Central memory CD8-positive, alpha-beta T cell (primary cell): ENCODE measurements around the gene IZUMO1.
"Not testable (repeated sequence)": the region's sequence is repeated elsewhere in the genome, so short reads cannot be mapped to it uniquely, and the experiment has no call there.

Experiments used
- ATAC-seq: fragments of 150-1000 bp; cut with Tn5 transposase; replicated peaks from 2 replicates; pipeline ENCODE4 v1.10.0; 2022; ENCODE audit warnings: mild to moderate bottlenecking, moderate FRiP score, moderate number of reproducible peaks; ENCODE audit not compliant: poor library complexity, severe bottlenecking; ENCODE audit errors: extremely low read depth
- DNase-seq, 2 donors: peaks; one replicate each; pipeline ENCODE4 v3.0.0; 2021; ENCODE audit warnings: low spot score in 2 of 2
- H3K27ac Mint-ChIP-seq: one replicate; pipeline ENCODE4 v1.8.0; 2022; ENCODE audit warnings: low read depth, mild to moderate bottlenecking, moderate library complexity, mixed read lengths
- H3K27me3 Mint-ChIP-seq: one replicate; pipeline ENCODE4 v1.8.0; 2022; ENCODE audit warnings: mixed read lengths
- H3K36me3 Mint-ChIP-seq: one replicate; pipeline ENCODE4 v1.8.0; 2022; ENCODE audit warnings: mild to moderate bottlenecking, moderate library complexity, mixed read lengths; ENCODE audit not compliant: insufficient read depth
- H3K4me1 Mint-ChIP-seq: one replicate; pipeline ENCODE4 v1.8.0; 2022; ENCODE audit warnings: mixed read lengths
- H3K4me3 Mint-ChIP-seq: one replicate; pipeline ENCODE4 v1.8.0; 2022; ENCODE audit warnings: mild to moderate bottlenecking, moderate library complexity, mixed read lengths
- H3K9me3 Mint-ChIP-seq: one replicate; pipeline ENCODE4 v1.8.0; 2022; ENCODE audit warnings: mixed read lengths

The IZUMO1 gene

DNA sequence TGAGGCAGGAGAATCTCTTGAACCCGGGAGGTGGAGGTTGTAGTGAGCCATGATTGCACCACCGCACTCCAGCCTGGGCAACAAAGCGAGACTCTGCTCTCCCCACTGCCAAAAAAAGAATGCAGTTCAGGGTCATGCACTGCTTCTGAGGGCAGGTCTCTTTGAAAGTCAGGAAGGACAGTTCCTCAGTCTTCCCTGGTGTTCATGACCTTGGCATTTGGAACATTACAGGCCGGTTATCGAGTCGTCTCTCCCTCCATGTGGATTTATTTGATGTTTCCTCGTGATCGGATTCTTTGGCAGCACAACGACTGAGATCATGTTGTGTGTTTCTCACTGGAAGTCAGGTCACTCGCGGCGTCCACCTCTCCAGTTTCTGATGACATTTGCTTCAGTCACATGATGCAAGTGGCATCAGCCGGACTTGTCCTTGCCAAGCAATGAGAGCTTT is 25.8 kb upstream of the IZUMO1 start:
- H3K9me3 Mint-ChIP-seq, result no peaks in the 10 kb centered on the region
- no peak for ATAC-seq
- no peaks in the 10 kb centered on the region for H3K36me3 Mint-ChIP-seq
- peaks cover 21% of the 10 kb centered on the region for H3K27me3 Mint-ChIP-seq
- no peak for DNase-seq
- no peak overlapping the region for H3K4me3 Mint-ChIP-seq
- H3K27ac Mint-ChIP-seq, result no peak overlapping the region
- H3K4me1 Mint-ChIP-seq, result no peaks in the 10 kb centered on the region

DNA sequence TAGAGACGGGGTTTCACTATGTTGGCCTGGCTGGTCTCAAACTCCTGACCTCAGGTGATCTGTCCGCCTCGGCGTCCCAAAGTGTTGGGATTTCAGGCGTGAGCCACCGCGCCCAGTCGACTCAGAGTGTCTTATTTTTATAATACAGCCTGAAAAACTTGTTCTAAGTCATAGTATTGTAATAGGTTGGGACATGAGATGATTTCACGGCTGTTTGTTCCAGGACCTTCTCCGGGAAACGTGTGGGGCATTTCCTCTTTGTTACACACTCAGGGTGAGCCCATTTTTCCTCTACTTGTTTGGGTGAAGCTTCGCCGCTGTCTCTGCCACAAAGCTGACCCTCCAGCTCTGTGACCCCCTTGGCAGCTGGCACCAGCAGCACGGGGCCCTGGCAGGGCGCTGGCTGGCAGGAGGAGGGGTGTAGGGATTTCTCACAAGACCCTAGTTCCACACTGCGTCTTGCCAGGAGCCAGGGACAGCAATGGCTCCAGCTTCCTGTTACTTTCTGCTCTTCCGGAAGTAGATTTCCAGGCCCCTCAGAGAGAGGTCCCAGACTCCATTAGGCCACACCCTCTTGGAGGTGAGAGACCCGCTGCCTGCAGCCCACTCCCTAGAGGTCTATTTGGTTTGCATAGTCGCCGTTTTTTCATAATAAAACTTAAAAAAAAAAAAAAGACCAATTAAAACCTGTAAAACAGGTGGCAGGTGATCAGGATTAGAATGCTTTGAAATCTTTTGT is 24.2 kb upstream of the IZUMO1 start:
- H3K27ac Mint-ChIP-seq, result no peak overlapping the region
- no peaks in the 10 kb centered on the region for H3K9me3 Mint-ChIP-seq

DNA sequence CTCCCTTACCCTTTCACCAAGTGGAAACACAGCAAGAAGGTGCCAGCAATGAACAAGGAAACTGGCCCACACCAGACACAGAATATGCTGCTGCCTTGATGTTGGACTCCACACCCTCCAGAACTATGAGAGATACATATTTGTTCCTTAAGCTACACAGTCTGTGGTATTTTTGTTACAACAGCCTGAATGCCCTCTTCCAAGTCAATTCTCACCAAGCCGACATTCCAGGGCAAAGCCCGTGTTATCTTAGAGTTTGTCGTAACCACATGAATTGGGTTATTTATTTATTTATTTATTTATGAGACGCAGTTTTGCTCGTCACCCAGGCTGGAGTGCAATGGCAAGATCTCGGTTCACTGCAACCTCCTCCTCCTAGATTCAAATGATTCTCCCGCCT is 23.6 kb upstream of the IZUMO1 start:
- Mint-ChIP-seq H3K4me3 (no peak overlapping the region), H3K4me1 (no peaks in the 10 kb centered on the region), H3K9me3 (no peaks in the 10 kb centered on the region), H3K27me3 (peaks cover 40% of the 10 kb centered on the region), H3K36me3 (no peaks in the 10 kb centered on the region), H3K27ac (no peak overlapping the region)
- ATAC-seq, result no peak
- DNase-seq, result no peak

More for the DNA sequence above, 24.2 kb upstream of the IZUMO1 start:
- H3K27me3 Mint-ChIP-seq, result peaks cover 34% of the 10 kb centered on the region
- ATAC-seq (no peak), DNase-seq (no peak)
- no peak overlapping the region for H3K4me3 Mint-ChIP-seq
- H3K36me3 Mint-ChIP-seq, result no peaks in the 10 kb centered on the region
- H3K4me1 Mint-ChIP-seq, result no peaks in the 10 kb centered on the region

DNA sequence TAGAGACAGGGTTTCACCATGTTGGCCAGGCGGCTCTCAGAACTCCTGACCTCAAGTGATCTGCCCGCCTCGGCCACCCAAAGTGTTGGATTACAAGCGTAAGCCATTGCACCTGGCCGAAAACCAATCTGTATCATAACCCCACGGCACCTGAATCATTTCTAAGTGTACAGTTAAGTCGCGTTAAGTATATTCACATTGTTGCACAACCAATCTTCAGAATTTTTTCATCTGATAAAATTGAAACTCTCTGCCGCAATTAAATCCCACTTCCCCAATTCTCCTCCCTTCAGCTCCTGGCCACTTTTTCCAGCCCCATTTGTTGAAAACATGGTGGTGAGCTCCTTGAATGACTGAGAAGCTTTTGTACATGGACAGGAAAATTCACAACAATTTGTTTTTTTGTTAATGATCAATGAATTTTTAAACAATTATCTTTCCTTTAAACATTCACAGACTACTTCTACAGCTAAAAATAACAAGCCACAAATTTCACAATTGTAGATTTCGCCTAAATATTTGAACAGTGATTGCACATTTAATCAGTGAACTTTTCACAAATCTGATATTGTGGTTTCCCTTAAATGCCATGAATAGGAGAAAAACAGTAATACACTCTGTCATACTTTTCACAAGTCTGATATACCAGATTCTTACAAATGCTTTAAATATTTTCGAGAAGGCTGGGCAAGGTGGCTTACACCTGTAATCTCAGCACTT is 22.4 kb upstream of the IZUMO1 start:
- no peak for DNase-seq
- no peak for ATAC-seq
- no peaks in the 10 kb centered on the region for H3K4me1 Mint-ChIP-seq
- peaks cover 48% of the 10 kb centered on the region for H3K27me3 Mint-ChIP-seq
- H3K36me3 Mint-ChIP-seq, result no peaks in the 10 kb centered on the region
- no peak overlapping the region for H3K27ac Mint-ChIP-seq
- H3K4me3 Mint-ChIP-seq, result no peak overlapping the region
- no peaks in the 10 kb centered on the region for H3K9me3 Mint-ChIP-seq

DNA sequence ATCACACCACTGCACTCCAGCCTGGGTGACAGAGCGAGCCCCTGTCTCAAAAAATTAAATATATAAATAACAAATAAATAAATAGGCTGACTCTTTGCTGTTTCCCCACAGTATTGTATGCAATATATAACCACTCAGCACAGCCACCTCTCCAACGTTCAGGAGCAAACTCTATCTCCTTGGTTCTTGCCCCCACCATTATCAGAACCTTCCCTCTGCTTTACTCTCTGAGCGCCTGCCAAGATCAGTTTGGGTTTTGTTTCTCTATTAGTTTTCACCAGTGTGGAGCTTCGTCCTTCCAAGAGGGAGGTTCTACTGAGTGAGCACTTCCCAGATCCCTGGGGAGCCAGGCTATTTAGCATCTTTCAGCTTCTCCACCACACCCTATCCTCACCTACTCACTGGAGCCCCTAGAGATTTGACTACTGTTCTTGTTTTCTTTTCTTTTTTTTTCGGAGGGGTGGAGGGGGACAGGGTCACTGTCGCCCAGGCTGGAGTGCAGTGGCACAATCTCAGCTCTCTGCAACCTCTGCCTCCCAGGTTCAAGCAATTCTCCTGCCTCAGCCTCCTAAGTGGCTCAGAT is 21.6 kb upstream of the IZUMO1 start:
- not testable (repeated sequence) for DNase-seq, ATAC-seq, H3K36me3 Mint-ChIP-seq, H3K27ac Mint-ChIP-seq, H3K9me3 Mint-ChIP-seq, H3K4me3 Mint-ChIP-seq, H3K4me1 Mint-ChIP-seq
- H3K27me3 Mint-ChIP-seq, result peaks cover 50% of the 10 kb centered on the region

DNA sequence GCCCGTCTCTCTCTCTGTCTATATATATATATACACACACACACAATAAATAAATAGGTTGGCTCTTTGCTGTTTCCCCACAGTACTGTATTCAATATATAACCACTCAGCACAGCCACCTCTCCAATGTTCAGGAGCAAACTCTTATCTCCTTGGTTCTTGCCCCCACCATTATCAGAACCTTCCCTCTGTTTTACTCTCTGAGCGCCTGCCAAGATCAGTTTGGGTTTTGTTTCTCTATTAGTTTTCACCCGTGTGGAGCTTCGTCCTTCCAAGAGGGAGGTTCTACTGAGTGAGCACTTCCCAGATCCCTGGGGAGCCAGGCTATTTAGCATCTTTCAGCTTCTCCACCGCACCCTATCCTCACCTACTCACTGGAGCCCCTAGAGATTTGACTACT is 19.1 kb upstream of the IZUMO1 start:
- H3K27me3 Mint-ChIP-seq, result peaks cover 74% of the 10 kb centered on the region
- H3K4me3 Mint-ChIP-seq, DNase-seq, H3K4me1 Mint-ChIP-seq, H3K36me3 Mint-ChIP-seq, H3K27ac Mint-ChIP-seq, ATAC-seq, H3K9me3 Mint-ChIP-seq: not testable (repeated sequence)

DNA sequence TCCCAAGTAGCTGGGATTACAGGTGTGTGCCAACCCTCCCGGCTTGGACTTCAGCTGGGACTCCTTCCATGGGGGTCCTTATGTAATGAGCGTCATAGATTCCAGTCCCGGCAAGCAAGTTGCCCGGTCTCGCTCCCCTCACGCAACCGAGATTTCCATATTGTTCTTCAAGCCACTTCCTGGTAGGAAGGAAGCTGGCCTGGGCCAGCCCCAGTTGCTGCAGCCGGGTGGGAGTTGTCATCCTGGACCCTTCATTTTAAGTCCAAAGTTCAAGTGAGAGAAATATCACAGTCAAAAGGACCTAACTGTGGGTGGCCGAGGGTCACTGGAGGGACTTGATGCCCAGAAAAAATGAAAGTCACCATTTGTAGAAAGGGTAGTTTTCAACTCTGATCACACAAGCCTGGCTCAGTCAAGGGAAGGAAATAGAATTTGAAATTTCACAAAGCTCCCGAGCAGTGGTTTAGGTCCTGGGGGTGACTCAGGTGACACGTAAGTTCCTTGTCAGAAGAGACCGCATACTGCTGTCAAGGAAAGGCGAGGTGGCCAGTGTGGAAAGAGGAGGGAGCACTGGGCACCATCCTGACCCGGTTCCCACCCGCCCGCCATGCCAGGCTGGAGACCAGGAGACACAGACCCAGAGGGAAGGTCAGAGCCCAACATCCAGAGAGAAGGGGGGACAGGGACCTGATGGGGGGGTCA is 13.9 kb upstream of the IZUMO1 start:
- Mint-ChIP-seq H3K27me3 (peaks cover 52% of the 10 kb centered on the region), H3K4me3 (no peak overlapping the region), H3K4me1 (no peaks in the 10 kb centered on the region), H3K27ac (no peak overlapping the region), H3K9me3 (no peaks in the 10 kb centered on the region), H3K36me3 (peaks cover 2% of the 10 kb centered on the region)
- DNase-seq, result no peak
- ATAC-seq, result no peak

DNA sequence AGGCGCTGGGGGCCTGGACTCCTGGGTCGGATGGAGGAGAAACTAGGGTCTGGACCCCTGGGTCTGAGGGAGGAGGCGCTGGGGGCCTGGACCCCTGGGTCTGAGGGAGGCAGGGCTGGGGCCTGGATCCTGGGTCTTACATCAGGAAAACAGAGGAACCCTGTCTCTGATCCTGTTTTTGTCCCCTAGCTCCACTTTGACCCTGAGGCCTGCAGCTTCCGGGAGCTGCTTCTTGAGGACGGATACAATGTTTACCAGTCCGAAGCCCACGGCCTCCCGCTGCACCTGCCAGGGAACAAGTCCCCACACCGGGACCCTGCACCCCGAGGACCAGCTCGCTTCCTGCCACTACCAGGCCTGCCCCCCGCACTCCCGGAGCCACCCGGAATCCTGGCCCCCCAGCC is 11.0 kb upstream of the IZUMO1 start:
- H3K27me3 Mint-ChIP-seq, result peaks cover 60% of the 10 kb centered on the region
- H3K4me1 Mint-ChIP-seq, result peaks cover 8% of the 10 kb centered on the region
- H3K9me3 Mint-ChIP-seq, result no peaks in the 10 kb centered on the region
- H3K4me3 Mint-ChIP-seq, result no peak overlapping the region
- peaks cover 2% of the 10 kb centered on the region for H3K36me3 Mint-ChIP-seq
- no peak for DNase-seq
- H3K27ac Mint-ChIP-seq, result no peak overlapping the region
- no peak for ATAC-seq

DNA sequence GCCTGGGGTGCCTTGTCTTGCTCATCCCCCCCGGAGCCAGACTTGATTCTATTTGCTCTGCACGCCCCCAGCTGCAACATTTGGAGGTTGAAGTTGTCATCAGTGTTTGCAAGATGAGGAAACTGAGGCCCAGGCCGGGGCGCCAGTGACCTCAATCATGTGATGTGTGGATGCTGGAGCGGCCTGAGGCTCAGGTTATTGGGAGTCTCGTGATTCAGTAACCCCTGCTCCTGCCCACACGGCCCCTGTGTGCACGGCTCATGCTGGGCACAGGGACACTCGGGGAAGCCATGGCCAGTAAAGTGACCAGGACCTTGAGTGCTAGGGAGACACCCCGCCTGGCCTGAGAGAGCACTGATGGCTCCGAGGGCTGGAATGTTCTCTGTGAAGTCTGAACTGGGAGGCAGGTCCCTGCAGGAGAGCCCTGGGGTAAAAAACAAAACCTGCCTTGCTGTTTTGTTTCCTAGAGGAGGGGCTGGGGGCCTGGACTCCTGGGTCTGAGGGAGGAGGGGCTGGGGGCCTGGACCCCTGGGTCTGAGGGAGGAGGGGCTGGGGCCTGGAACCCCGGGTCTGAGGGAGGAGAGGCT is 10.5 kb upstream of the IZUMO1 start:
- peaks cover 11% of the 10 kb centered on the region for H3K4me1 Mint-ChIP-seq
- H3K36me3 Mint-ChIP-seq, result peaks cover under 1% of the 10 kb centered on the region
- no peaks in the 10 kb centered on the region for H3K9me3 Mint-ChIP-seq
- H3K27ac Mint-ChIP-seq, result no peak overlapping the region
- DNase-seq, result no peak
- peaks cover 59% of the 10 kb centered on the region for H3K27me3 Mint-ChIP-seq
- H3K4me3 Mint-ChIP-seq, result no peak overlapping the region
- no peak for ATAC-seq

DNA sequence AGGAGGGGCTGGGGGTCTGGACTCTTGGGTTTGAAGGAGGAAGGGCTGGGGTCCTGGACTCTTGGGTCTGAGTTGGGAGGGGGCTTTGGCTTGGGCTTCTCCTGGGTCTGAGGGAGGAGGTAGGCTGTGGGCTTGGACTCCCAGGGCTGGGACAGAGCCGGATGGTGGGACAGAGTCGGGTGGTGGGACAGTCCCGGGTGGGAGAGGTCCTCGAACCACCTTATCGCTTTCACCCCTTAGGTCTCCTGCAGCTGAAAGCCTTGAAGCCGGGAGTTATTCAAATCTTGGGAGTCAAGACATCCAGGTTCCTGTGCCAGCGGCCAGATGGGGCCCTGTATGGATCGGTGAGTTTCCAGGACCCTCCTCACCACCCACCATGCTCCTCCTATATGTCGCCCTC is 10.0 kb upstream of the IZUMO1 start:
- ATAC-seq (no peak), DNase-seq (no peak)
- peaks cover 15% of the 10 kb centered on the region for H3K4me1 Mint-ChIP-seq
- peaks cover 3% of the 10 kb centered on the region for H3K36me3 Mint-ChIP-seq
- H3K27ac Mint-ChIP-seq, result no peak overlapping the region
- no peaks in the 10 kb centered on the region for H3K9me3 Mint-ChIP-seq
- H3K27me3 Mint-ChIP-seq, result peaks cover 59% of the 10 kb centered on the region
- H3K4me3 Mint-ChIP-seq, result no peak overlapping the region

DNA sequence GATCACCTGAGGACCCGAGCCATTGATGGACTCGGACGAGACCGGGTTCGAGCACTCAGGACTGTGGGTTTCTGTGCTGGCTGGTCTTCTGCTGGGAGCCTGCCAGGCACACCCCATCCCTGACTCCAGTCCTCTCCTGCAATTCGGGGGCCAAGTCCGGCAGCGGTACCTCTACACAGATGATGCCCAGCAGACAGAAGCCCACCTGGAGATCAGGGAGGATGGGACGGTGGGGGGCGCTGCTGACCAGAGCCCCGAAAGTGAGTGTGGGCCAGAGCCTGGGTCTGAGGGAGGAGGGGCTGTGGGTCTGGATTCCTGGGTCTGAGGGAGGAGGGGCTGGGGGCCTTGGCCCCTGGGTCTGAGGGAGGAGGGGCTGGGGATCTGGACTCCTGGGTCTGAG is 9.5 kb upstream of the IZUMO1 start:
- no peak for ATAC-seq
- no peak overlapping the region for H3K4me3 Mint-ChIP-seq
- DNase-seq, result no peak
- H3K4me1 Mint-ChIP-seq, result peaks cover 15% of the 10 kb centered on the region
- H3K27ac Mint-ChIP-seq, result no peak overlapping the region
- H3K9me3 Mint-ChIP-seq, result no peaks in the 10 kb centered on the region
- H3K27me3 Mint-ChIP-seq, result peaks cover 59% of the 10 kb centered on the region
- peaks cover 3% of the 10 kb centered on the region for H3K36me3 Mint-ChIP-seq

DNA sequence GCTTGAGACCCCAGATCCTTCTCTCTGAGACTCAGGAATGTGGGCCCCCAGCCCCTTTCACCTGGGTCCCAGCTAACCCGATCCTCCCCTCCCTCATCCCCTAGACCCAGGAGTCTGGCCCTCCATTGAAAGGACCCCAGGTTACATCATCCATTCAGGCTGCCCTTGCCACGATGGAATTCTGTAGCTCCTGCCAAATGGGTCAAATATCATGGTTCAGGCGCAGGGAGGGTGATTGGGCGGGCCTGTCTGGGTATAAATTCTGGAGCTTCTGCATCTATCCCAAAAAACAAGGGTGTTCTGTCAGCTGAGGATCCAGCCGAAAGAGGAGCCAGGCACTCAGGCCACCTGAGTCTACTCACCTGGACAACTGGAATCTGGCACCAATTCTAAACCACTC is 9.1 kb upstream of the IZUMO1 start:
- Mint-ChIP-seq H3K27ac (no peak overlapping the region), H3K4me1 (peaks cover 15% of the 10 kb centered on the region)

More for the DNA sequence above, 9.1 kb upstream of the IZUMO1 start:
- Mint-ChIP-seq H3K27me3 (peaks cover 59% of the 10 kb centered on the region), H3K36me3 (peaks cover 3% of the 10 kb centered on the region), H3K4me3 (no peak overlapping the region), H3K9me3 (no peaks in the 10 kb centered on the region)
- DNase-seq (no peak), ATAC-seq (no peak)
